HepG2 (cell line): ENCODE results near the gene NAT9. TPM values are rescaled to one million over a fixed set of nuclear protein-coding genes. Genes with fewer than 3 reads are reported as not detected.

Experiments
- AGO2 ChIP-seq: fragments of 200-400 bp; formaldehyde crosslinking; optimal IDR thresholded peaks from 2 replicates; pipeline ENCODE3; 2017; ENCODE audit warnings: mild to moderate bottlenecking, low read depth, low read length, moderate library complexity
- CHD2 ChIP-seq: IDR thresholded peaks from 2 replicates; pipeline ENCODE4 v1.6.1; 2011; ENCODE audit warnings: low read depth, low read length, improper control_type of control experiment
- DZIP1 ChIP-seq: sonication (generic); formaldehyde crosslinking; IDR thresholded peaks from 2 replicates; pipeline ENCODE4 v1.5.0; 2020; ENCODE audit warnings: mild to moderate bottlenecking, missing genetic modification reagents
- HNF1A ChIP-seq, 2 experiments: sonication (generic) in 1 of 2; formaldehyde crosslinking in 1 of 2; IDR thresholded peaks; 2 replicates each; pipeline versions ENCODE4 v1.4.0 to v1.6.1; 2016 to 2020; ENCODE audit warnings: borderline replicate concordance in 1 of 2, low read depth in 1 of 2, mild to moderate bottlenecking in 1 of 2, missing genetic modification reagents in 1 of 2
- IKZF4 ChIP-seq: sonication (generic); formaldehyde crosslinking; IDR thresholded peaks from 2 replicates; pipeline ENCODE4 v1.5.1; 2020; ENCODE audit warnings: borderline replicate concordance, mild to moderate bottlenecking, low read depth, missing genetic modification reagents; ENCODE audit errors: not compliant biosample characterization
- MAFK ChIP-seq, 2 experiments: IDR thresholded peaks in 1 of 2; conservative IDR thresholded peaks in 1 of 2; 2 replicates each; pipeline ENCODE4 v1.6.1; 2011; ENCODE audit warnings: improper control_type of control experiment in 2 of 2, low read length in 2 of 2
- MTF2 ChIP-seq: sonication (generic); formaldehyde crosslinking; IDR thresholded peaks from 2 replicates; pipeline ENCODE4 v1.5.0; 2020; ENCODE audit warnings: missing genetic modification reagents, borderline replicate concordance
- NFKB2 ChIP-seq: sonication (generic); formaldehyde crosslinking; IDR thresholded peaks from 2 replicates; pipeline ENCODE4 v1.4.0; 2020; ENCODE audit warnings: missing genetic modification reagents, borderline replicate concordance
- NFYC ChIP-seq: IDR thresholded peaks from 2 replicates; pipeline ENCODE4 v1.6.1; 2016; ENCODE audit warnings: missing genetic modification reagents, missing compliant biosample characterization
- RFX1 ChIP-seq: fragments of 450-650 bp; IDR thresholded peaks from 2 replicates; pipeline ENCODE4 v1.6.1; 2017
- SOX6 ChIP-seq, 2 experiments: fragments of 450-650 bp in 1 of 2; sonication (generic) in 1 of 2; formaldehyde crosslinking in 1 of 2; IDR thresholded peaks; 2 replicates each; pipeline versions ENCODE4 v1.4.0 to v1.6.1; 2017 to 2020; ENCODE audit warnings: antibody characterized with exemption in 1 of 2, mild to moderate bottlenecking in 1 of 2, missing genetic modification reagents in 1 of 2
- TBX3 ChIP-seq: fragments of 450-650 bp; IDR thresholded peaks from 2 replicates; pipeline ENCODE4 v1.6.1; 2017; ENCODE audit warnings: antibody characterized with exemption, mild to moderate bottlenecking, inconsistent platforms, borderline replicate concordance
- TEF ChIP-seq: sonication (generic); formaldehyde crosslinking; IDR thresholded peaks from 2 replicates; pipeline ENCODE4 v1.5.0; 2020; ENCODE audit warnings: missing genetic modification reagents
- THAP11 ChIP-seq: IDR thresholded peaks from 2 replicates; pipeline ENCODE4 v1.6.1; 2016; ENCODE audit warnings: missing biosample characterization, missing genetic modification reagents
- XBP1 ChIP-seq: sonication (generic); formaldehyde crosslinking; IDR thresholded peaks from 2 replicates; pipeline ENCODE4 v1.5.0; 2020; ENCODE audit warnings: missing genetic modification reagents
- YY1 ChIP-seq: IDR thresholded peaks from 2 replicates; pipeline ENCODE4 v1.6.1; 2011; ENCODE audit warnings: low read length, low read depth, moderate library complexity, mild to moderate bottlenecking; ENCODE audit not compliant: insufficient read depth, insufficient replicate concordance
- ZFP36 ChIP-seq: fragments of 150-350 bp; IDR thresholded peaks from 2 replicates; pipeline ENCODE4 v1.6.1; 2018; ENCODE audit warnings: borderline replicate concordance, low read length, low read depth; ENCODE audit not compliant: partially characterized antibody
- ZSCAN5A ChIP-seq: sonication (generic); formaldehyde crosslinking; IDR thresholded peaks from 2 replicates; pipeline ENCODE4 v1.8.0; 2022; ENCODE audit warnings: mild to moderate bottlenecking, missing genetic modification reagents, borderline replicate concordance
- polyA plus RNA-seq, 8 experiments: library from polyadenylated mRNA; depleted of rRNA in 3 of 8; stranded (reverse) in 7 of 8; unstranded in 1 of 8; fragments of >200 nt; fragmentation: Illumina TruSeq in 4 of 8; extraction: Trizol in 4 of 8; gene quantifications; 2 replicates each; pipeline versions ENCODE4 v1.2.1 to v1.2.3, GENCODE V29; 2011 to 2016; ENCODE audit warnings: low read depth in 4 of 8, missing spikeins in 1 of 8, mixed read lengths in 1 of 8; ENCODE audit not compliant: insufficient read depth in 1 of 8
- total RNA-seq, 5 experiments: library from RNA; depleted of rRNA; stranded (reverse); fragments of >200 nt; fragmentation: Illumina TruSeq; extraction: Trizol; gene quantifications; 2 replicates each; pipeline ENCODE4 v1.2.3, GENCODE V29; 2016; ENCODE audit warnings: low read depth in 1 of 5

Gene NAT9
- total and polyA plus RNA-seq, 2 of the 13 experiments (the other 11 are each of a cell fraction or from before 2014, with no cell fraction given): 39.7 to 44.2 TPM

GRCh38 chr17:74736513-74737298, 39.4 kb downstream of the NAT9 start, which contains the start of gene RAB37 (continued):
- TF ChIP-seq MAFK (conservative IDR thresholded peaks at IDR 0.05 in 1 of 2, IDR thresholded peaks at IDR 0.05 in 1 of 2; ENCODE audit: low read length in 2 of 2) (no peak), CHD2 (no peak; the same call in 1 of the 2 replicates), XBP1 (CRISPR knock-in tag) (no peak), ZFP36 (no peak), AGO2 (peak; percentile 68), SOX6 (IDR thresholded peaks at IDR 0.05) (no peak), SOX6 (CRISPR knock-in tag; IDR thresholded peaks at IDR 0.05) (peak; percentile 93), MTF2 (CRISPR knock-in tag) (peak; percentile 22), TEF (no peak), HNF1A (IDR thresholded peaks at IDR 0.05; ENCODE audit: low read depth) (0 out of 2 replicates have a peak, but pooled peaks have one; percentile 43), HNF1A (CRISPR knock-in tag; IDR thresholded peaks at IDR 0.05; ENCODE audit: borderline replicate concordance) (peak; percentile 76; the same call in 1 of the 2 replicates), ZSCAN5A (CRISPR knock-in tag) (peak; percentile 88; the same call in 1 of the 2 replicates), RFX1 (no peak), IKZF4 (peak; percentile 89), YY1 (peak; percentile 50), NFKB2 (CRISPR knock-in tag) (peak; percentile 41; the same call in 1 of the 2 replicates), TBX3 (peak; percentile 78; the same call in 1 of the 2 replicates), NFYC (no peak; the same call in 1 of the 2 replicates), THAP11 (CRISPR knock-in tag) (peak; percentile 80), DZIP1 (CRISPR knock-in tag) (peak; percentile 54; the same call in 1 of the 2 replicates)
